Calu3 (cell line): ENCODE data around the gene MAGI1. TPM values are rescaled to one million over a fixed set of nuclear protein-coding genes. Genes with fewer than 3 reads are reported as not detected.
A peak's percentile ranks its signal among the peaks of the same experiment; 100 is the strongest.

Source experiments
- BruUV-seq: library from RNA; stranded (reverse); fragments of 400-500 nt; replicated peaks from 2 replicates; lab custom pipeline; 2021; lab: Mats Ljungman, UMichigan
- CTCF ChIA-PET: fragments of 300-600 bp; sonication (Branson Sonifier 250); formaldehyde crosslinking; loops from one replicate; lab custom pipeline; 2022; ENCODE audit warnings: antibody characterized with exemption; lab: Charles Lee
- DNase-seq: peaks from one replicate; pipeline ENCODE4 v3.0.0; 2022
- H3K27ac Mint-ChIP-seq: one replicate; pipeline ENCODE4 v1.8.0; 2022; ENCODE audit warnings: mixed read lengths; ENCODE audit not compliant: unreplicated experiment
- H3K27me3 Mint-ChIP-seq: one replicate; pipeline ENCODE4 v1.8.0; 2022; ENCODE audit warnings: mixed read lengths; ENCODE audit not compliant: unreplicated experiment
- H3K36me3 Mint-ChIP-seq: one replicate; pipeline ENCODE4 v1.8.0; 2022; ENCODE audit warnings: mild to moderate bottlenecking, moderate library complexity, mixed read lengths; ENCODE audit not compliant: insufficient read depth, unreplicated experiment
- H3K4me1 Mint-ChIP-seq: one replicate; pipeline ENCODE4 v1.8.0; 2022; ENCODE audit warnings: mild to moderate bottlenecking, low read depth, mixed read lengths; ENCODE audit not compliant: unreplicated experiment
- H3K4me3 Mint-ChIP-seq: one replicate; pipeline ENCODE4 v1.8.0; 2022; ENCODE audit warnings: mild to moderate bottlenecking, low read depth, moderate library complexity, mixed read lengths; ENCODE audit not compliant: unreplicated experiment
- H3K9me3 Mint-ChIP-seq: one replicate; pipeline ENCODE4 v1.8.0; 2022; ENCODE audit warnings: low read depth, mixed read lengths; ENCODE audit not compliant: unreplicated experiment
- intact Hi-C: fragments of 100-400 bp; cut with micrococcal nuclease; formaldehyde crosslinking; loops from one replicate; pipeline ENCODE4 v1.10.0; 2022; ENCODE audit not compliant: unreplicated experiment
- total RNA-seq: library from RNA; stranded (reverse); gene quantifications from 2 replicates; pipeline ENCODE4 v1.2.3, GENCODE V29; 2022
- TF ChIP-seq, protein P1 (sequence below): fragments of 200-600 bp; IDR thresholded peaks from one replicate; pipeline ENCODE4 v1.8.0; 2022; ENCODE audit warnings: antibody characterized with exemption; ENCODE audit not compliant: unreplicated experiment

Gene MAGI1
- total RNA-seq, 1 experiment from 2014 or later: 76.4 TPM

DNA sequence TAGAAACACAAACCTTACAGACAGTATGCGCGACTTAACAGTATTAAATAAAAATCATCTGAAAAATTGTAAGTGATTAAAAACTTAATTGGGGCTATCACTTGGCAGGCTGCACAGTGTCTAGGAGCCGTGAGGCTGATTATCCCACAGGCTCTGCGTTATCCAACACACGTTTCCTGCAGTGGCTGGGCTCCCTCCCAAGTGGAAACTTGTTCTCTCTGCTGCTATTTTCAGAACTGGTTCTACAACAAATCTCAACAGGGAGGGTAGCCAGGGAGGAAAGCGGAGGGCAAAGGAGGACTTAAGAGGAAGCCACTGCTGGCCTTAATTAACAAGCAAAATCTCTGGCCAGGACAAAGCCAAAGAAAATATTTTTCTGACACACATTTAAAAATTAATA is 555.2 kb downstream of the MAGI1 start:
- H3K36me3 Mint-ChIP-seq: peaks cover 3% of the 10 kb centered on the region
- intact Hi-C loops: loop anchor here (5.0 kb wide), 1 partner anchor 189 kb away; no protein-coding TSS in a partner anchor
- H3K27ac Mint-ChIP-seq: no peak overlapping the region
- no TSS peak for BruUV-seq
- CTCF ChIA-PET: no interaction called here
- no peaks in the 10 kb centered on the region for H3K9me3 Mint-ChIP-seq
- peak; percentile 61 for DNase-seq
- TF ChIP-seq, protein P1, sequence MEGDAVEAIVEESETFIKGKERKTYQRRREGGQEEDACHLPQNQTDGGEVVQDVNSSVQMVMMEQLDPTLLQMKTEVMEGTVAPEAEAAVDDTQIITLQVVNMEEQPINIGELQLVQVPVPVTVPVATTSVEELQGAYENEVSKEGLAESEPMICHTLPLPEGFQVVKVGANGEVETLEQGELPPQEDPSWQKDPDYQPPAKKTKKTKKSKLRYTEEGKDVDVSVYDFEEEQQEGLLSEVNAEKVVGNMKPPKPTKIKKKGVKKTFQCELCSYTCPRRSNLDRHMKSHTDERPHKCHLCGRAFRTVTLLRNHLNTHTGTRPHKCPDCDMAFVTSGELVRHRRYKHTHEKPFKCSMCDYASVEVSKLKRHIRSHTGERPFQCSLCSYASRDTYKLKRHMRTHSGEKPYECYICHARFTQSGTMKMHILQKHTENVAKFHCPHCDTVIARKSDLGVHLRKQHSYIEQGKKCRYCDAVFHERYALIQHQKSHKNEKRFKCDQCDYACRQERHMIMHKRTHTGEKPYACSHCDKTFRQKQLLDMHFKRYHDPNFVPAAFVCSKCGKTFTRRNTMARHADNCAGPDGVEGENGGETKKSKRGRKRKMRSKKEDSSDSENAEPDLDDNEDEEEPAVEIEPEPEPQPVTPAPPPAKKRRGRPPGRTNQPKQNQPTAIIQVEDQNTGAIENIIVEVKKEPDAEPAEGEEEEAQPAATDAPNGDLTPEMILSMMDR: no peak
- H3K4me3 Mint-ChIP-seq: no peak overlapping the region
- H3K27me3 Mint-ChIP-seq: no peaks in the 10 kb centered on the region
- peaks cover 37% of the 10 kb centered on the region for H3K4me1 Mint-ChIP-seq

- no peak overlapping the region for H3K4me3 Mint-ChIP-seq
- no peaks in the 10 kb centered on the region for H3K27me3 Mint-ChIP-seq
- peaks cover 3% of the 10 kb centered on the region for H3K36me3 Mint-ChIP-seq
- no peak overlapping the region for H3K27ac Mint-ChIP-seq
- H3K9me3 Mint-ChIP-seq: no peaks in the 10 kb centered on the region
- TF ChIP-seq, protein P1: no peak
- H3K4me1 Mint-ChIP-seq: peaks cover 37% of the 10 kb centered on the region
- intact Hi-C loops: loop anchor here (5.0 kb wide), 1 partner anchor 189 kb away; no protein-coding TSS in a partner anchor
- no peak for DNase-seq
- CTCF ChIA-PET: interaction anchor here (0.6 kb wide), 1 partner anchor 174 kb away, joined by 3 read pairs; no protein-coding TSS in a partner anchor
- no TSS peak for BruUV-seq
Observed at GRCh38 chr3:65483011-65483410, 555.7 kb downstream of the MAGI1 start.

- TF ChIP-seq, protein P1: no peak
- no peak overlapping the region for H3K4me3 Mint-ChIP-seq
- CTCF ChIA-PET: interaction anchor here (0.7 kb wide), 1 partner anchor 677 kb away, joined by 5 read pairs; no protein-coding TSS in a partner anchor
- no peak for DNase-seq
- peaks cover 3% of the 10 kb centered on the region for H3K36me3 Mint-ChIP-seq
- peaks cover 33% of the 10 kb centered on the region for H3K4me1 Mint-ChIP-seq
- H3K27me3 Mint-ChIP-seq: no peaks in the 10 kb centered on the region
- intact Hi-C loops: loop anchor here (5.0 kb wide), 1 partner anchor 191 kb away; no protein-coding TSS in a partner anchor
- no TSS peak for BruUV-seq
- no peaks in the 10 kb centered on the region for H3K9me3 Mint-ChIP-seq
- no peak overlapping the region for H3K27ac Mint-ChIP-seq
Observed at GRCh38 chr3:65481085-65481484, 557.6 kb downstream of the MAGI1 start.

DNA sequence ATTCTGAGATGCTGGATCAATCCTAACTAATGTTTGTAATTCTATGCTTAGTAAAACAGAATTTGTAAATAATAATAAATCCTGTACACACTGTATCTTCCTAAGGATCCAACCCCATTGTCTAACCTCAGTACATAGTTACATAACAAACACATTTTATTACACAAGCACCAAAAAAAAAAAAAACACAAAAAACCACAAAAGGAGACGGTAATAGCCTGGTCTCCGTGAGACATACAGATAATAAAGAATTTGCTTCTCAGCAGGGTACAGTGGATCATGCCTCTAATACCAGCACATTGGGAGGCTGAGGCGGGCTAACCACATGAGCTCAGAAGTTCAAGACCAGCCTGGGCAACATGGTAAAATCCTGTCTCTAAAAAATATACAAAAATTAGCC is 558.7 kb downstream of the MAGI1 start:
- H3K27me3 Mint-ChIP-seq: no peaks in the 10 kb centered on the region

More for the DNA sequence above, 558.7 kb downstream of the MAGI1 start:
- Mint-ChIP-seq H3K27ac (no peak overlapping the region), H3K36me3 (peaks cover 3% of the 10 kb centered on the region), H3K4me1 (peaks cover 22% of the 10 kb centered on the region), H3K9me3 (no peaks in the 10 kb centered on the region), H3K4me3 (no peak overlapping the region)
- intact Hi-C loops: loop anchor here (5.0 kb wide), 1 partner anchor 192 kb away; no protein-coding TSS in a partner anchor
- TF ChIP-seq, protein P1: no peak
- no peak for DNase-seq
- no TSS peak for BruUV-seq
- CTCF ChIA-PET: no interaction called here
